K562 (cell line): ENCODE results near the gene PRODH2. TPM values are rescaled to one million over a fixed set of nuclear protein-coding genes. Genes with fewer than 3 reads are reported as not detected.
A peak's percentile ranks its signal among the peaks of the same experiment; 100 is the strongest.

ENCODE experiments used
- ARID3B ChIP-seq: fragments of 250-450 bp; sonication (Bioruptor Pico); IDR thresholded peaks from 2 replicates; pipeline ENCODE4 v1.4.0; 2020; ENCODE audit warnings: borderline replicate concordance
- BMI1 ChIP-seq: fragments of 150-350 bp; IDR thresholded peaks from 2 replicates; pipeline ENCODE4 v1.6.1; 2014; ENCODE audit warnings: low read length
- CEBPG ChIP-seq, 3 experiments: fragments of 200-800 bp in 1 of 3; sonication (Bioruptor generic) in 1 of 3; sonication (generic) in 1 of 3; formaldehyde crosslinking in 1 of 3; IDR thresholded peaks in 2 of 3; conservative IDR thresholded peaks in 1 of 3; 2 replicates each; pipeline versions ENCODE4 v1.6.1 to v1.8.0; 2016 to 2022; ENCODE audit warnings: missing compliant biosample characterization in 2 of 3, missing genetic modification characterization in 2 of 3, mild to moderate bottlenecking in 1 of 3, missing genetic modification reagents in 1 of 3
- CXXC5 ChIP-seq: fragments of 250-450 bp; sonication (Bioruptor Pico); IDR thresholded peaks from 2 replicates; pipeline ENCODE4 v1.8.0; 2022; ENCODE audit warnings: inconsistent platforms, mild to moderate bottlenecking, moderate library complexity
- FOXJ3 ChIP-seq: sonication (generic); formaldehyde crosslinking; IDR thresholded peaks from 2 replicates; pipeline ENCODE4 v1.4.0; 2020; ENCODE audit warnings: mild to moderate bottlenecking, missing genetic modification reagents
- GATAD2A ChIP-seq: fragments of 450-650 bp; IDR thresholded peaks from 2 replicates; pipeline ENCODE4 v1.6.1; 2017
- HES1 ChIP-seq: fragments of 450-650 bp; IDR thresholded peaks from 2 replicates; pipeline ENCODE4 v1.6.1; 2016; ENCODE audit warnings: low read depth, mild to moderate bottlenecking, moderate library complexity
- MAFK ChIP-seq: IDR thresholded peaks from 2 replicates; pipeline ENCODE4 v1.6.1; 2011; ENCODE audit warnings: low read length, improper control_type of control experiment
- MED1 ChIP-seq: sonication (generic); formaldehyde crosslinking; IDR thresholded peaks from 2 replicates; pipeline ENCODE4 v1.8.1; 2023; ENCODE audit warnings: missing genetic modification reagents, borderline replicate concordance
- NONO ChIP-seq, 2 experiments: fragments of 200-400 bp in 1 of 2; fragments of 450-650 bp in 1 of 2; formaldehyde crosslinking in 1 of 2; IDR thresholded peaks; 2 replicates each; pipeline ENCODE4 v1.6.1; 2017; ENCODE audit warnings: low read depth in 2 of 2, mild to moderate bottlenecking in 2 of 2, moderate library complexity in 2 of 2, low read length in 1 of 2
- TCF3 ChIP-seq: sonication (generic); formaldehyde crosslinking; IDR thresholded peaks from 2 replicates; pipeline ENCODE4 v1.4.0; 2020; ENCODE audit warnings: mild to moderate bottlenecking, missing genetic modification reagents
- THRAP3 ChIP-seq: fragments of 450-650 bp; IDR thresholded peaks from 2 replicates; pipeline ENCODE4 v1.6.1; 2016; ENCODE audit warnings: mild to moderate bottlenecking, inconsistent platforms, borderline replicate concordance
- ZNF12 ChIP-seq: sonication (generic); formaldehyde crosslinking; IDR thresholded peaks from 2 replicates; pipeline ENCODE4 v1.4.0; 2020; ENCODE audit warnings: mild to moderate bottlenecking, missing genetic modification reagents
- ZNF224 ChIP-seq: sonication (generic); formaldehyde crosslinking; IDR thresholded peaks from 2 replicates; pipeline ENCODE4 v1.8.0; 2022; ENCODE audit warnings: mild to moderate bottlenecking, missing genetic modification reagents
- ZNF311 ChIP-seq: fragments of 250-450 bp; sonication (Bioruptor Pico); IDR thresholded peaks from 2 replicates; pipeline ENCODE4 v1.4.0; 2020; ENCODE audit warnings: mild to moderate bottlenecking, moderate library complexity
- ZNF398 ChIP-seq: fragments of 250-450 bp; sonication (Bioruptor Pico); IDR thresholded peaks from 2 replicates; pipeline ENCODE4 v1.8.0; 2021; ENCODE audit warnings: moderate library complexity, mild to moderate bottlenecking, inconsistent platforms
- ZNF431 ChIP-seq: sonication (generic); formaldehyde crosslinking; IDR thresholded peaks from 2 replicates; pipeline ENCODE4 v1.8.0; 2022; ENCODE audit warnings: mild to moderate bottlenecking, missing genetic modification reagents
- ZNF785 ChIP-seq: fragments of 250-450 bp; sonication (Bioruptor Pico); IDR thresholded peaks from 2 replicates; pipeline ENCODE4 v1.4.0; 2020; ENCODE audit warnings: mild to moderate bottlenecking
- polyA plus RNA-seq, 8 experiments: library from polyadenylated mRNA; depleted of rRNA in 4 of 8; stranded (reverse) in 5 of 8; unstranded in 3 of 8; fragments of >200 nt; fragmentation: Nextera tagmentation in 2 of 8; fragmentation: Illumina TruSeq in 1 of 8; extraction: Ambion mirVana in 2 of 8; extraction: Trizol in 1 of 8; gene quantifications; 2 replicates each; pipeline versions ENCODE4 v1.2.1 to v1.2.3, GENCODE V29; 2011 to 2014; ENCODE audit warnings: inconsistent platforms in 1 of 8, missing spikeins in 1 of 8
- total RNA-seq, 7 experiments: library from RNA; depleted of rRNA in 6 of 7; stranded (reverse); fragments of >200 nt in 6 of 7; fragmentation: Illumina TruSeq in 2 of 7; extraction: Trizol in 2 of 7; gene quantifications; 2 replicates each; pipeline versions ENCODE4 v1.2.1 to v1.2.3, GENCODE V29; 2011 to 2021; ENCODE audit warnings: low replicate concordance in 1 of 7
- TF ChIP-seq, protein P1 (sequence below): sonication (generic); formaldehyde crosslinking; IDR thresholded peaks from 2 replicates; pipeline ENCODE4 v1.9.0; 2022; ENCODE audit warnings: mild to moderate bottlenecking, missing genetic modification reagents
- TF ChIP-seq, protein P2 (sequence below), 2 experiments: fragments of 450-650 bp; IDR thresholded peaks; 2 replicates each; pipeline ENCODE4 v1.6.1; 2018; ENCODE audit warnings: mild to moderate bottlenecking in 2 of 2, low read depth in 1 of 2; ENCODE audit not compliant: partially characterized antibody in 2 of 2

The PRODH2 gene
- total and polyA plus RNA-seq, 9 of the 15 experiments (the other 6 are each of a cell fraction or from before 2014, with no cell fraction given) = not detected

GRCh38 chr19:35828692-35829301, 16.2 kb upstream of the PRODH2 start (continued):
- TF ChIP-seq, protein P1, sequence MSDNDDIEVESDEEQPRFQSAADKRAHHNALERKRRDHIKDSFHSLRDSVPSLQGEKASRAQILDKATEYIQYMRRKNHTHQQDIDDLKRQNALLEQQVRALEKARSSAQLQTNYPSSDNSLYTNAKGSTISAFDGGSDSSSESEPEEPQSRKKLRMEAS (CRISPR knock-in tag) = peak; percentile 78
- TF ChIP-seq, protein P2, sequence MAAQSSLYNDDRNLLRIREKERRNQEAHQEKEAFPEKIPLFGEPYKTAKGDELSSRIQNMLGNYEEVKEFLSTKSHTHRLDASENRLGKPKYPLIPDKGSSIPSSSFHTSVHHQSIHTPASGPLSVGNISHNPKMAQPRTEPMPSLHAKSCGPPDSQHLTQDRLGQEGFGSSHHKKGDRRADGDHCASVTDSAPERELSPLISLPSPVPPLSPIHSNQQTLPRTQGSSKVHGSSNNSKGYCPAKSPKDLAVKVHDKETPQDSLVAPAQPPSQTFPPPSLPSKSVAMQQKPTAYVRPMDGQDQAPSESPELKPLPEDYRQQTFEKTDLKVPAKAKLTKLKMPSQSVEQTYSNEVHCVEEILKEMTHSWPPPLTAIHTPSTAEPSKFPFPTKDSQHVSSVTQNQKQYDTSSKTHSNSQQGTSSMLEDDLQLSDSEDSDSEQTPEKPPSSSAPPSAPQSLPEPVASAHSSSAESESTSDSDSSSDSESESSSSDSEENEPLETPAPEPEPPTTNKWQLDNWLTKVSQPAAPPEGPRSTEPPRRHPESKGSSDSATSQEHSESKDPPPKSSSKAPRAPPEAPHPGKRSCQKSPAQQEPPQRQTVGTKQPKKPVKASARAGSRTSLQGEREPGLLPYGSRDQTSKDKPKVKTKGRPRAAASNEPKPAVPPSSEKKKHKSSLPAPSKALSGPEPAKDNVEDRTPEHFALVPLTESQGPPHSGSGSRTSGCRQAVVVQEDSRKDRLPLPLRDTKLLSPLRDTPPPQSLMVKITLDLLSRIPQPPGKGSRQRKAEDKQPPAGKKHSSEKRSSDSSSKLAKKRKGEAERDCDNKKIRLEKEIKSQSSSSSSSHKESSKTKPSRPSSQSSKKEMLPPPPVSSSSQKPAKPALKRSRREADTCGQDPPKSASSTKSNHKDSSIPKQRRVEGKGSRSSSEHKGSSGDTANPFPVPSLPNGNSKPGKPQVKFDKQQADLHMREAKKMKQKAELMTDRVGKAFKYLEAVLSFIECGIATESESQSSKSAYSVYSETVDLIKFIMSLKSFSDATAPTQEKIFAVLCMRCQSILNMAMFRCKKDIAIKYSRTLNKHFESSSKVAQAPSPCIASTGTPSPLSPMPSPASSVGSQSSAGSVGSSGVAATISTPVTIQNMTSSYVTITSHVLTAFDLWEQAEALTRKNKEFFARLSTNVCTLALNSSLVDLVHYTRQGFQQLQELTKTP (IDR thresholded peaks at IDR 0.05; ENCODE audit: low read depth in 1 of 2, partially characterized antibody in 2 of 2) = peak in 1 of 2 experiments; percentile 96
- TF ChIP-seq CEBPG (CRISPR knock-in tag; IDR thresholded peaks at IDR 0.05) = no peak
- no peak for TF ChIP-seq CEBPG (tag; conservative IDR thresholded peaks at IDR 0.05 in 1 of 2, IDR thresholded peaks at IDR 0.05 in 1 of 2)
- TF ChIP-seq ZNF785 (CRISPR knock-in tag) = no peak
- no peak for TF ChIP-seq GATAD2A
- no peak for TF ChIP-seq NONO (IDR thresholded peaks at IDR 0.05; ENCODE audit: low read depth in 2 of 2, low read length in 1 of 2)
- TF ChIP-seq ZNF431 (CRISPR knock-in tag) = no peak
- no peak for TF ChIP-seq MED1
- 0 out of 2 replicates have a peak, but pooled peaks have one; percentile 21 for TF ChIP-seq TCF3 (CRISPR knock-in tag)
- 0 out of 2 replicates have a peak, but pooled peaks have one; percentile 62 for TF ChIP-seq FOXJ3 (CRISPR knock-in tag)
- TF ChIP-seq CXXC5 (CRISPR knock-in tag) = peak; percentile 19; the same call in 1 of the 2 replicates
- TF ChIP-seq MAFK = no peak
- peak; percentile 91; the same call in 1 of the 2 replicates for TF ChIP-seq ZNF224 (CRISPR knock-in tag)
- TF ChIP-seq ZNF398 (CRISPR knock-in tag) = no peak
- TF ChIP-seq ARID3B = no peak
- TF ChIP-seq ZNF12 (CRISPR knock-in tag) = peak; percentile 38; the same call in 1 of the 2 replicates
- no peak for TF ChIP-seq HES1
- no peak for TF ChIP-seq BMI1
- no peak for TF ChIP-seq THRAP3
- no peak for TF ChIP-seq ZNF311 (CRISPR knock-in tag)
